ENCODE data around the gene NDUFB11.

- TF ChIP-seq CTCF (IDR thresholded peaks at IDR 0.05) (no peak), POLR2AphosphoS5 (IDR thresholded peaks at IDR 0.05) (no peak), POLR2A (IDR thresholded peaks at IDR 0.05; ENCODE audit: low read depth) (no peak)
These were observed 24.8 kb upstream of the NDUFB11 start for GRCh38 chrX:47169273-47169672.
